Measurements from ENCODE around the gene PSMA6. TPM values are rescaled to one million over a fixed set of nuclear protein-coding genes. Genes with fewer than 3 reads are reported as not detected.

PSMA6 gene
- total RNA-seq, 1 experiment from 2014 or later: 210 TPM

DNA sequence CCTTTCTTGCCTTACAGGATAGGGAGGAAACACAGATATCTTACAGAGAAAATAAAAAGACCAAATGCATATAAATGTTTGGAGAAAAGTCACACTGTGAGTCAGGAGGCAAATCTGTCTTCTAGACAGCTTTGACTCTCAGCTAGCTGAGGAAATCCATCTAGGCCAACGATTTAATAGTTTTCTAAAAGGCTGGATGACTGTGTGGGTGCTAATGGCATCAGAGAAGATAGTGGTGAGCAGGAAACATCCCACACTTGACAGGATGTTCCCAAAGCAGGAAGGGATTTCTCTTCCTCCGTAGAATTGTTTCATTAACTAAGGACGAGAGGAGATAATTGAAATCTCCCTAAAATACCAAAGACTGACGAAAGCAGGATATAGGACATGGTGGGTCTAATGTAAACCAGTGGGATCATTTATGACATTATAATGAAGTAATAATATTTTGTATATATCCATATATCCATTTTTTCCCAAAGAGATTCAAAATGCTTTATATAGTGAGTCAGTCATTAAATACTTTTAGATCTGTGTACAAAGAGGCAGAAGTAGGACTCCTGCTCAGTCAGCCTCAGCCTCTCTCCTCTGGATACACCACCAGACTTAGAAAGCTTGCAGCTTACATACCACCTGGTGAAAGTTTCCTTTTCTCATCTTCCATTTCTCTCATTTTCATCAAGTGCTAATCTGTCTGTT, 44.3 kb upstream of the PSMA6 start (continued):
- TF ChIP-seq ZNF416 (CRISPR knock-in tag; IDR thresholded peaks at IDR 0.05): no peak
- TF ChIP-seq FOXJ3 (CRISPR knock-in tag; IDR thresholded peaks at IDR 0.05; ENCODE audit: borderline replicate concordance): no peak
- no peak for TF ChIP-seq CBFB (CRISPR knock-in tag; IDR thresholded peaks at IDR 0.05; ENCODE audit: low read depth)

- CTCF ChIA-PET: interaction anchor here (1.1 kb wide), 1 partner anchor 19 kb away, joined by 3 read pairs; no protein-coding TSS in a partner anchor
Observed at GRCh38 chr14:35248476-35248788, 43.8 kb upstream of the PSMA6 start.

More at GRCh38 chr14:35248476-35248788, 43.8 kb upstream of the PSMA6 start:
- Mint-ChIP-seq H3K27me3 (ENCODE audit: low read depth) (no peaks in the 10 kb centered on the region), H3K4me3 (no peak overlapping the region), H3K27ac (no peak overlapping the region), H3K36me3 (no peaks in the 10 kb centered on the region), H3K9me3 (0 out of 2 replicates have a peak, but pooled peaks cover 3% of the 10 kb centered on the region), H3K4me1 (peaks cover 2% of the 10 kb centered on the region)
- no peak for DNase-seq (ENCODE audit: low spot score)
- no peak for TF ChIP-seq CREM (CRISPR knock-in tag; IDR thresholded peaks at IDR 0.05)
- no peak for TF ChIP-seq PRDM15 (CRISPR knock-in tag; IDR thresholded peaks at IDR 0.05)
- TF ChIP-seq TCF7 (CRISPR knock-in tag; IDR thresholded peaks at IDR 0.05; ENCODE audit: low read depth): no peak
- TF ChIP-seq ZNF263 (CRISPR knock-in tag; IDR thresholded peaks at IDR 0.05; ENCODE audit: low read depth): no peak
- TF ChIP-seq, protein P1, sequence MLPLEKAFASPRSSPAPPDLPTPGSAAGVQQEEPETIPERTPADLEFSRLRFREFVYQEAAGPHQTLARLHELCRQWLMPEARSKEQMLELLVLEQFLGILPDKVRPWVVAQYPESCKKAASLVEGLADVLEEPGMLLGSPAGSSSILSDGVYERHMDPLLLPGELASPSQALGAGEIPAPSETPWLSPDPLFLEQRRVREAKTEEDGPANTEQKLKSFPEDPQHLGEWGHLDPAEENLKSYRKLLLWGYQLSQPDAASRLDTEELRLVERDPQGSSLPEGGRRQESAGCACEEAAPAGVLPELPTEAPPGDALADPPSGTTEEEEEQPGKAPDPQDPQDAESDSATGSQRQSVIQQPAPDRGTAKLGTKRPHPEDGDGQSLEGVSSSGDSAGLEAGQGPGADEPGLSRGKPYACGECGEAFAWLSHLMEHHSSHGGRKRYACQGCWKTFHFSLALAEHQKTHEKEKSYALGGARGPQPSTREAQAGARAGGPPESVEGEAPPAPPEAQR (CRISPR knock-in tag; IDR thresholded peaks at IDR 0.05): no peak
- TF ChIP-seq, protein P2, sequence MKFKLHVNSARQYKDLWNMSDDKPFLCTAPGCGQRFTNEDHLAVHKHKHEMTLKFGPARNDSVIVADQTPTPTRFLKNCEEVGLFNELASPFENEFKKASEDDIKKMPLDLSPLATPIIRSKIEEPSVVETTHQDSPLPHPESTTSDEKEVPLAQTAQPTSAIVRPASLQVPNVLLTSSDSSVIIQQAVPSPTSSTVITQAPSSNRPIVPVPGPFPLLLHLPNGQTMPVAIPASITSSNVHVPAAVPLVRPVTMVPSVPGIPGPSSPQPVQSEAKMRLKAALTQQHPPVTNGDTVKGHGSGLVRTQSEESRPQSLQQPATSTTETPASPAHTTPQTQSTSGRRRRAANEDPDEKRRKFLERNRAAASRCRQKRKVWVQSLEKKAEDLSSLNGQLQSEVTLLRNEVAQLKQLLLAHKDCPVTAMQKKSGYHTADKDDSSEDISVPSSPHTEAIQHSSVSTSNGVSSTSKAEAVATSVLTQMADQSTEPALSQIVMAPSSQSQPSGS (CRISPR knock-in tag; IDR thresholded peaks at IDR 0.05; ENCODE audit: borderline replicate concordance, low read depth): no peak
- TF ChIP-seq, protein P3, sequence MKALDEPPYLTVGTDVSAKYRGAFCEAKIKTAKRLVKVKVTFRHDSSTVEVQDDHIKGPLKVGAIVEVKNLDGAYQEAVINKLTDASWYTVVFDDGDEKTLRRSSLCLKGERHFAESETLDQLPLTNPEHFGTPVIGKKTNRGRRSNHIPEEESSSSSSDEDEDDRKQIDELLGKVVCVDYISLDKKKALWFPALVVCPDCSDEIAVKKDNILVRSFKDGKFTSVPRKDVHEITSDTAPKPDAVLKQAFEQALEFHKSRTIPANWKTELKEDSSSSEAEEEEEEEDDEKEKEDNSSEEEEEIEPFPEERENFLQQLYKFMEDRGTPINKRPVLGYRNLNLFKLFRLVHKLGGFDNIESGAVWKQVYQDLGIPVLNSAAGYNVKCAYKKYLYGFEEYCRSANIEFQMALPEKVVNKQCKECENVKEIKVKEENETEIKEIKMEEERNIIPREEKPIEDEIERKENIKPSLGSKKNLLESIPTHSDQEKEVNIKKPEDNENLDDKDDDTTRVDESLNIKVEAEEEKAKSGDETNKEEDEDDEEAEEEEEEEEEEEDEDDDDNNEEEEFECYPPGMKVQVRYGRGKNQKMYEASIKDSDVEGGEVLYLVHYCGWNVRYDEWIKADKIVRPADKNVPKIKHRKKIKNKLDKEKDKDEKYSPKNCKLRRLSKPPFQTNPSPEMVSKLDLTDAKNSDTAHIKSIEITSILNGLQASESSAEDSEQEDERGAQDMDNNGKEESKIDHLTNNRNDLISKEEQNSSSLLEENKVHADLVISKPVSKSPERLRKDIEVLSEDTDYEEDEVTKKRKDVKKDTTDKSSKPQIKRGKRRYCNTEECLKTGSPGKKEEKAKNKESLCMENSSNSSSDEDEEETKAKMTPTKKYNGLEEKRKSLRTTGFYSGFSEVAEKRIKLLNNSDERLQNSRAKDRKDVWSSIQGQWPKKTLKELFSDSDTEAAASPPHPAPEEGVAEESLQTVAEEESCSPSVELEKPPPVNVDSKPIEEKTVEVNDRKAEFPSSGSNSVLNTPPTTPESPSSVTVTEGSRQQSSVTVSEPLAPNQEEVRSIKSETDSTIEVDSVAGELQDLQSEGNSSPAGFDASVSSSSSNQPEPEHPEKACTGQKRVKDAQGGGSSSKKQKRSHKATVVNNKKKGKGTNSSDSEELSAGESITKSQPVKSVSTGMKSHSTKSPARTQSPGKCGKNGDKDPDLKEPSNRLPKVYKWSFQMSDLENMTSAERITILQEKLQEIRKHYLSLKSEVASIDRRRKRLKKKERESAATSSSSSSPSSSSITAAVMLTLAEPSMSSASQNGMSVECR (CRISPR knock-in tag; IDR thresholded peaks at IDR 0.05; ENCODE audit: borderline replicate concordance): no peak
- TF ChIP-seq FOXK1 (CRISPR knock-in tag; IDR thresholded peaks at IDR 0.05): no peak
- no peak for TF ChIP-seq RELA (CRISPR knock-in tag; IDR thresholded peaks at IDR 0.05; ENCODE audit: borderline replicate concordance)
- TF ChIP-seq CREB1 (CRISPR knock-in tag; IDR thresholded peaks at IDR 0.05): no peak
- TF ChIP-seq ZNF219 (CRISPR knock-in tag; IDR thresholded peaks at IDR 0.05; ENCODE audit: borderline replicate concordance): no peak
- TF ChIP-seq SOX15 (CRISPR knock-in tag; IDR thresholded peaks at IDR 0.05): no peak
- ATAC-seq: no peak
- POLR2A ChIA-PET: no interaction called here
